Measurements from ENCODE around the gene CD99. TPM values are rescaled to one million over a fixed set of nuclear protein-coding genes. Genes with fewer than 3 reads are reported as not detected.
A peak's percentile ranks its signal among the peaks of the same experiment; 100 is the strongest.

The CD99 gene
- total and polyA plus RNA-seq, 2 donors (not counting 1 experiment from before 2014, with no cell fraction given), result 70.7 to 133 TPM

DNA sequence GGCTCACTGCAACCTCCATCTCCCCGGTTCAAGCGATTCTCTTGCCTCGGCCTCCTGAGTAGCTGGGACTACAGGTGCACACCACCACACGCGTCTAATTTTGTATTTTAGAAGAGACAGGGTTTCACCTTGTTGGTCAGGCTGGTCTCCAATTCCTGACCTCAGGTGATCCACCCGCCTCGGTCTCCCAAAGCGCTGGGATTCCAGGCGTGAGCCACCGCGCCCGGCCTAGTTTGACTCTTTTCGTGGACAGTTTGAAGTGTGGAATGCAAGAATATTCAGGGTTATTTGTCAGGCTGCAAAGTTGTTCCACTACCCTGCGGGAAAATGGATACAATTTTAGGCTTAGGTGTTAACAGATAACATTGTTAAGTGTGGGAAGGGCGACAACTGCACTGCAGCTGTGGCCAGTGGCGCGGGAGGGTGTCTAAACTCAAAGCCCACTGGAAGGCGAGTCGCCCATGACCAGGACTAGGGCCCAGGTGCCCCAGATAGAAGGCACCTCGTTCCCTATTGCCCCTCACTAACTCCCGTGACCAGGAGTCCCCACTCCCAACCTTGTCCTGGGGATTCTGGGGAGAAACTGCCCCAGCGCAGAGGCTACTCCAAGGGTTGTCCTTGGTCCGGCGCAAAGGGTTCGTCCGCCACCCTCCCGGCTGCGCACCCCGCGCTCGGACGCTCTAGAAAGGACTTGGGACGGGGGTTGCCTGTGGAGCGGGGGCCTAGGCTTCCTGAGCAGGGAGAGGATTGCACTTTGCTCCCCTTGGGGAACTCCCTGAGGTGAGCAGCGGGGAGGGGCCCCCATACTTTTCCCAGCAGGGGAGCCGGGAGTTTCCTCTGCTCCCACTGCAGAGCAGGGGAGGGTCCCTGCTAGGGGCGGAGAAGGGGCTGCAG, 1.1 kb upstream of the CD99 start:
- 85% methylated on average over 26 of the region's 37 CpGs for WGBS (ENCODE audit: insufficient coverage)
- Histone ChIP-seq H3K27me3 (replicated peaks in 1 of 4; ENCODE audit: control extremely low read depth in 1 of 4, control insufficient read depth in 3 of 4, insufficient read depth in 4 of 4, low read length in 3 of 4) (no peaks in the 10 kb centered on the region), H3K4me2 (replicated peaks; ENCODE audit: low read depth, low read length, poor library complexity, severe bottlenecking) (peak overlapping the region; percentile 97), H3K27ac (ENCODE audit: low read length in 2 of 2) (no peak overlapping the region), H2AFZ (ENCODE audit: insufficient read depth, low read depth, low read length, poor library complexity, severe bottlenecking) (peak overlapping the region; percentile 80), H4K20me1 (ENCODE audit: control insufficient read depth, insufficient read depth, low read length, poor library complexity, severe bottlenecking) (peaks cover 13% of the 10 kb centered on the region), H3K4me3 (ENCODE audit: control extremely low read depth in 1 of 5, extremely low read depth in 1 of 5, insufficient read depth in 1 of 5, low read depth in 2 of 5, low read length in 4 of 5) (peak overlapping the region in 3 of 5 experiments; percentile 84 to 99 (median 87)), H3K4me1 (ENCODE audit: control insufficient read depth in 2 of 2, insufficient read depth in 2 of 2, low read length in 2 of 2) (peaks cover 24 to 40% of the 10 kb centered on the region in 2 donors), H3K79me2 (ENCODE audit: control insufficient read depth, insufficient read depth, low read length) (peaks cover 33% of the 10 kb centered on the region), H3K9me3 (ENCODE audit: control extremely low read depth in 1 of 3, control insufficient read depth in 2 of 3, insufficient read depth in 1 of 3, low read length in 2 of 3) (no peaks in the 10 kb centered on the region), H3K36me3 (replicated peaks in 1 of 2; ENCODE audit: control extremely low read depth in 1 of 2, control insufficient read depth in 1 of 2, extremely low read depth in 1 of 2, insufficient read depth in 2 of 2, low read length in 1 of 2) (no peaks in the 10 kb centered on the region), H3K9ac (ENCODE audit: low read length) (peak overlapping the region; percentile 93)
- ATAC-seq (ENCODE audit: low read depth) (no peak), DNase-seq (no peak)
- TF ChIP-seq EZH2 (IDR thresholded peaks at IDR 0.05; ENCODE audit: borderline replicate concordance, insufficient read depth, low read depth, low read length, poor library complexity, severe bottlenecking) (no peak), CTCF (IDR thresholded peaks at IDR 0.05) (no peak)
- Mint-ChIP-seq H3K4me1 (peaks cover 31% of the 10 kb centered on the region), H3K27ac (peak overlapping the region; percentile 7), H3K4me3 (peak overlapping the region; percentile 87), H3K27me3 (no peaks in the 10 kb centered on the region), H3K9me3 (ENCODE audit: insufficient read depth) (no peaks in the 10 kb centered on the region)
- POLR2A ChIA-PET, result no interaction called here
- CTCF ChIA-PET, result no interaction called here
- intact Hi-C loops (cut with micrococcal nuclease), result loop anchor here (5.0 kb wide), 1 partner anchor 237 kb away; the partner anchor contains the start of gene ARSD

Data from B cell (primary cell).